ENCODE data around the gene AOPEP.

DNA sequence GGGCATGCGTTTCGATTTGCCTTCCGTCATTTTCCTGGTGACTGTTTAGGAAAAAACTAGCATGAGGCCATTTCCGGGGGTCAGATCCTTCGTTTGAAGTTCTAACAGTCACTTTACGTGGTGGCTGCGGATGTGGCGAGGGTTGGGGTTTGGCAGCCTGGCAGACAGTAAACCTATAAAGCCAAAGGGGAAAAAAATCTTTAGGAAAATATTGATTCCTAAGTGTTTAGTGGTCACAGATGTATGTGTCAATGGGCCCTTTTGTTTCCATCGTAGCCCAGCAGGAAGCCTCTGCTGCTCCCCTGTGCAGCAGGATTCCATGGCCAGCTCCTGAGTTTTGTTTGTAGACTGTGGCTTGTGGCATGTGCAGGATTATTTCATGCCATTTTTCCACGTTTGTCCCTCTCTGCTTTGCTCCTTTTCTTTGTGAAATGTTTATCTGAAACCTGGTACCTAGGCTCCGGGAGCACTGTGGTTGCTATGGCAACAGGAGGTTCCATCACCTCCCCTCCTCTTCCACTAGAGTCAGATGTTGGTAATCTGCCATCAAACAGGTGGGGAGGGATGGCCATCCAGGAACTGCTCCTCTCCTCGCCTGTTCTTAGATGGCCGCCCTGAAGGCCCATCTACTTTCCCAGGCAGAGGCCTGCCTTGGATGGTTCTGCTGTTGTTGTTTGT lies 202.3 kb downstream of the AOPEP start:
- TF ChIP-seq CTCF (IDR thresholded peaks at IDR 0.05) (no peak), EP300 (IDR thresholded peaks at IDR 0.05) (no peak)

Data from upper lobe of left lung (tissue), 4 donors.